Brain microvascular endothelial cell (primary cell): ENCODE data around the gene ARHGEF12.

ENCODE experiments used
- DNase-seq: peaks from one replicate; pipeline ENCODE4 v3.0.0-alpha.2; 2020
- H3K27ac ChIP-seq: fragments of 250-450 bp; sonication (Bioruptor Pico); 2 replicates; pipeline ENCODE4 v1.5.1; 2020; ENCODE audit warnings: mild to moderate bottlenecking, moderate library complexity
- H3K27me3 ChIP-seq: fragments of 250-450 bp; sonication (Bioruptor Pico); replicated peaks from 2 replicates; pipeline ENCODE4 v1.5.1; 2020; ENCODE audit warnings: mild to moderate bottlenecking
- H3K36me3 ChIP-seq: fragments of 250-450 bp; sonication (Bioruptor Pico); replicated peaks from 2 replicates; pipeline ENCODE4 v1.5.1; 2020; ENCODE audit warnings: mild to moderate bottlenecking
- H3K4me3 ChIP-seq: 2 replicates; pipeline ENCODE4 v1.5.1; 2011; ENCODE audit warnings: low read depth, mild to moderate bottlenecking, control low read depth, low read length, moderate library complexity
- CTCF ChIP-seq: IDR thresholded peaks from 2 replicates; pipeline ENCODE4 v1.5.1; 2011; ENCODE audit warnings: low read depth, mild to moderate bottlenecking, moderate library complexity, low read length, control low read depth, inconsistent platforms; ENCODE audit errors: missing control alignments
- in situ Hi-C: cut with HindIII; loops from 2 replicates; pipeline ENCODE4 v1.10.0; 2017; ENCODE audit warnings: low sequenced_read_pairs, low pct_ligation_motif_present

The ARHGEF12 gene

GRCh38 chr11:120420572-120420971, 84.4 kb downstream of the ARHGEF12 start:
- TF ChIP-seq CTCF, result no peak
- DNase-seq, result no peak
- in situ Hi-C loops, result no loop called here
- Histone ChIP-seq H3K27ac (no peak overlapping the region), H3K36me3 (peaks cover 12% of the 10 kb centered on the region), H3K27me3 (no peaks in the 10 kb centered on the region), H3K4me3 (no peak overlapping the region)

GRCh38 chr11:120424185-120424969, 88.2 kb downstream of the ARHGEF12 start:
- Histone ChIP-seq H3K4me3 (no peak overlapping the region), H3K27ac (no peak overlapping the region), H3K36me3 (peaks cover 12% of the 10 kb centered on the region), H3K27me3 (no peaks in the 10 kb centered on the region)
- in situ Hi-C loops, result no loop called here
- no peak for DNase-seq
- no peak for TF ChIP-seq CTCF

- Histone ChIP-seq H3K36me3 (peaks cover 12% of the 10 kb centered on the region), H3K4me3 (no peak overlapping the region), H3K27ac (no peak overlapping the region), H3K27me3 (no peaks in the 10 kb centered on the region)
- in situ Hi-C loops, result no loop called here
- no peak for TF ChIP-seq CTCF
- no peak for DNase-seq
Observed at GRCh38 chr11:120424970-120425332, 88.7 kb downstream of the ARHGEF12 start.

GRCh38 chr11:120425527-120425926, 89.3 kb downstream of the ARHGEF12 start:
- H3K36me3 ChIP-seq, result peaks cover 12% of the 10 kb centered on the region
- H3K27me3 ChIP-seq, result no peaks in the 10 kb centered on the region
- DNase-seq, result no peak
- in situ Hi-C loops, result no loop called here
- H3K4me3 ChIP-seq, result no peak overlapping the region
- TF ChIP-seq CTCF, result no peak
- H3K27ac ChIP-seq, result no peak overlapping the region

GRCh38 chr11:120430146-120430545, 93.9 kb downstream of the ARHGEF12 start:
- Histone ChIP-seq H3K27me3 (no peaks in the 10 kb centered on the region), H3K27ac (no peak overlapping the region), H3K4me3 (no peak overlapping the region), H3K36me3 (no peaks in the 10 kb centered on the region)
- TF ChIP-seq CTCF, result no peak
- DNase-seq, result no peak
- in situ Hi-C loops, result no loop called here

GRCh38 chr11:120431633-120432032, 95.4 kb downstream of the ARHGEF12 start:
- TF ChIP-seq CTCF, result peak; percentile 52
- H3K27ac ChIP-seq, result peak overlapping the region; percentile 79
- in situ Hi-C loops, result no loop called here
- no peaks in the 10 kb centered on the region for H3K27me3 ChIP-seq
- no peak overlapping the region for H3K4me3 ChIP-seq
- DNase-seq, result peak; percentile 62
- H3K36me3 ChIP-seq, result no peaks in the 10 kb centered on the region
